ENCODE measurements around the gene SLC8B1.

The SLC8B1 gene

GRCh38 chr12:113315358-113315757 lies 19.6 kb downstream of the SLC8B1 start:
- no peaks in the 10 kb centered on the region for H3K4me1 ChIP-seq (ENCODE audit: low read length)
- H3K4me3 ChIP-seq (ENCODE audit: low read length) = no peak overlapping the region
- no peaks in the 10 kb centered on the region for H3K79me2 ChIP-seq (ENCODE audit: low read length)
- H3K9ac ChIP-seq (ENCODE audit: low read length) = no peak overlapping the region
- no peak overlapping the region for H2AFZ ChIP-seq (ENCODE audit: low read depth, low read length)
- H3K9me3 ChIP-seq (ENCODE audit: insufficient read depth, low read length) = no peaks in the 10 kb centered on the region
- H3K36me3 ChIP-seq (replicated peaks; ENCODE audit: low read depth, low read length) = peaks cover 3% of the 10 kb centered on the region
- H4K20me1 ChIP-seq (ENCODE audit: insufficient read depth, low read length) = no peaks in the 10 kb centered on the region
- no peak overlapping the region for H3K27ac ChIP-seq (ENCODE audit: low read length)
- no peak for TF ChIP-seq CTCF (IDR thresholded peaks at IDR 0.05; ENCODE audit: low read depth, low read length)
- no peak for TF ChIP-seq EZH2phosphoT487 (IDR thresholded peaks at IDR 0.05; ENCODE audit: low read depth)
- no peak overlapping the region for H3K4me2 ChIP-seq (ENCODE audit: low read length)
- H3K27me3 ChIP-seq (ENCODE audit: low read depth, low read length) = no peaks in the 10 kb centered on the region

- Histone ChIP-seq H3K9me3 (ENCODE audit: insufficient read depth, low read length) (no peaks in the 10 kb centered on the region), H3K27ac (ENCODE audit: low read length) (no peak overlapping the region), H3K4me2 (ENCODE audit: low read length) (no peak overlapping the region), H3K27me3 (ENCODE audit: low read depth, low read length) (no peaks in the 10 kb centered on the region), H4K20me1 (ENCODE audit: insufficient read depth, low read length) (no peaks in the 10 kb centered on the region), H3K4me1 (ENCODE audit: low read length) (no peaks in the 10 kb centered on the region), H3K9ac (ENCODE audit: low read length) (no peak overlapping the region), H3K79me2 (ENCODE audit: low read length) (no peaks in the 10 kb centered on the region), H3K36me3 (replicated peaks; ENCODE audit: low read depth, low read length) (peaks cover 3% of the 10 kb centered on the region), H3K4me3 (ENCODE audit: low read length) (no peak overlapping the region), H2AFZ (ENCODE audit: low read depth, low read length) (no peak overlapping the region)
- TF ChIP-seq CTCF (IDR thresholded peaks at IDR 0.05; ENCODE audit: low read depth, low read length) = no peak
- no peak for TF ChIP-seq EZH2phosphoT487 (IDR thresholded peaks at IDR 0.05; ENCODE audit: low read depth)
Observed at GRCh38 chr12:113314121-113314529, 20.8 kb downstream of the SLC8B1 start.

- Histone ChIP-seq H3K9me3 (ENCODE audit: insufficient read depth, low read length) (no peaks in the 10 kb centered on the region), H2AFZ (ENCODE audit: low read depth, low read length) (no peak overlapping the region), H3K4me2 (ENCODE audit: low read length) (no peak overlapping the region), H3K4me3 (ENCODE audit: low read length) (no peak overlapping the region), H3K4me1 (ENCODE audit: low read length) (no peaks in the 10 kb centered on the region), H3K9ac (ENCODE audit: low read length) (no peak overlapping the region), H3K27me3 (ENCODE audit: low read depth, low read length) (no peaks in the 10 kb centered on the region), H3K36me3 (replicated peaks; ENCODE audit: low read depth, low read length) (no peaks in the 10 kb centered on the region), H3K27ac (ENCODE audit: low read length) (no peak overlapping the region), H4K20me1 (ENCODE audit: insufficient read depth, low read length) (no peaks in the 10 kb centered on the region), H3K79me2 (ENCODE audit: low read length) (no peaks in the 10 kb centered on the region)
- TF ChIP-seq CTCF (IDR thresholded peaks at IDR 0.05; ENCODE audit: low read depth, low read length) (peak; percentile 42), EZH2phosphoT487 (IDR thresholded peaks at IDR 0.05; ENCODE audit: low read depth) (no peak)
Observed at GRCh38 chr12:113310489-113310888, 24.4 kb downstream of the SLC8B1 start.

GRCh38 chr12:113306382-113306781 lies 28.5 kb downstream of the SLC8B1 start:
- H3K4me3 ChIP-seq (ENCODE audit: low read length) = no peak overlapping the region
- no peaks in the 10 kb centered on the region for H3K9me3 ChIP-seq (ENCODE audit: insufficient read depth, low read length)
- no peak overlapping the region for H3K9ac ChIP-seq (ENCODE audit: low read length)
- H3K27ac ChIP-seq (ENCODE audit: low read length) = no peak overlapping the region
- TF ChIP-seq EZH2phosphoT487 (IDR thresholded peaks at IDR 0.05; ENCODE audit: low read depth) = no peak
- no peak for TF ChIP-seq CTCF (IDR thresholded peaks at IDR 0.05; ENCODE audit: low read depth, low read length)
- H3K79me2 ChIP-seq (ENCODE audit: low read length) = no peaks in the 10 kb centered on the region
- no peak overlapping the region for H2AFZ ChIP-seq (ENCODE audit: low read depth, low read length)
- H4K20me1 ChIP-seq (ENCODE audit: insufficient read depth, low read length) = no peaks in the 10 kb centered on the region
- H3K4me2 ChIP-seq (ENCODE audit: low read length) = no peak overlapping the region
- no peaks in the 10 kb centered on the region for H3K27me3 ChIP-seq (ENCODE audit: low read depth, low read length)
- H3K4me1 ChIP-seq (ENCODE audit: low read length) = no peaks in the 10 kb centered on the region
- H3K36me3 ChIP-seq (replicated peaks; ENCODE audit: low read depth, low read length) = no peaks in the 10 kb centered on the region
